H7 (cell line): ENCODE results near the gene SCUBE1. TPM values are rescaled to one million over a fixed set of nuclear protein-coding genes. Genes with fewer than 3 reads are reported as not detected.

Experiments
- DNase-seq: peaks from one replicate; pipeline ENCODE4 v3.0.0; 2012
- H3K27me3 ChIP-seq: 2 replicates; pipeline ENCODE4 v1.6.0; 2011; ENCODE audit warnings: mild to moderate bottlenecking, low read length; ENCODE audit not compliant: control insufficient read depth, insufficient read depth
- H3K36me3 ChIP-seq: replicated peaks from 2 replicates; pipeline ENCODE4 v1.5.1; 2011; ENCODE audit warnings: low read length; ENCODE audit not compliant: control insufficient read depth, insufficient read depth
- H3K4me3 ChIP-seq: 2 replicates; pipeline ENCODE4 v1.5.1; 2011; ENCODE audit warnings: low read depth, mild to moderate bottlenecking, control low read depth, low read length, moderate library complexity; ENCODE audit not compliant: insufficient read depth
- total RNA-seq: library from RNA; depleted of rRNA; stranded (reverse); fragments of >200 nt; shearing (Covaris generic); gene quantifications from 2 replicates; pipeline ENCODE4 v1.2.3, GENCODE V29; 2014

The SCUBE1 gene
- total RNA-seq, 1 experiment from 2014 or later, result 0.45 TPM

GRCh38 chr22:43177479-43177878 is 165.7 kb downstream of the SCUBE1 start:
- Histone ChIP-seq H3K4me3 (no peak overlapping the region), H3K36me3 (peaks cover 38% of the 10 kb centered on the region)

GRCh38 chr22:43176090-43176489 is 167.1 kb downstream of the SCUBE1 start:
- H3K36me3 ChIP-seq, result peaks cover 41% of the 10 kb centered on the region
- H3K4me3 ChIP-seq, result no peak overlapping the region
- DNase-seq, result no peak
- H3K27me3 ChIP-seq, result no peaks in the 10 kb centered on the region

More at GRCh38 chr22:43177479-43177878, 165.7 kb downstream of the SCUBE1 start:
- H3K27me3 ChIP-seq, result no peaks in the 10 kb centered on the region
- DNase-seq, result no peak

- Histone ChIP-seq H3K36me3 (peaks cover 40% of the 10 kb centered on the region), H3K27me3 (no peaks in the 10 kb centered on the region), H3K4me3 (no peak overlapping the region)
- no peak for DNase-seq
These were observed 168.1 kb downstream of the SCUBE1 start for GRCh38 chr22:43174941-43175531.

GRCh38 chr22:43173976-43174720 is 169.0 kb downstream of the SCUBE1 start:
- no peak overlapping the region for H3K4me3 ChIP-seq
- no peak for DNase-seq
- no peaks in the 10 kb centered on the region for H3K27me3 ChIP-seq
- peaks cover 40% of the 10 kb centered on the region for H3K36me3 ChIP-seq

GRCh38 chr22:43173566-43173965 is 169.6 kb downstream of the SCUBE1 start:
- Histone ChIP-seq H3K27me3 (no peaks in the 10 kb centered on the region), H3K36me3 (peaks cover 35% of the 10 kb centered on the region), H3K4me3 (no peak overlapping the region)
- DNase-seq, result no peak

- peaks cover 38% of the 10 kb centered on the region for H3K36me3 ChIP-seq
These were observed 171.0 kb downstream of the SCUBE1 start for GRCh38 chr22:43172191-43172590.

GRCh38 chr22:43171607-43172006 is 171.6 kb downstream of the SCUBE1 start:
- peaks cover 38% of the 10 kb centered on the region for H3K36me3 ChIP-seq
- no peaks in the 10 kb centered on the region for H3K27me3 ChIP-seq
- DNase-seq, result no peak
- H3K4me3 ChIP-seq, result no peak overlapping the region

More at GRCh38 chr22:43172191-43172590, 171.0 kb downstream of the SCUBE1 start:
- Histone ChIP-seq H3K4me3 (no peak overlapping the region), H3K27me3 (no peaks in the 10 kb centered on the region)
- no peak for DNase-seq

GRCh38 chr22:43171019-43171491 is 172.1 kb downstream of the SCUBE1 start:
- Histone ChIP-seq H3K27me3 (no peaks in the 10 kb centered on the region), H3K36me3 (peaks cover 38% of the 10 kb centered on the region), H3K4me3 (no peak overlapping the region)
- DNase-seq, result no peak

- no peaks in the 10 kb centered on the region for H3K27me3 ChIP-seq
- no peak for DNase-seq
- H3K36me3 ChIP-seq, result peaks cover 35% of the 10 kb centered on the region
- no peak overlapping the region for H3K4me3 ChIP-seq
These were observed 173.1 kb downstream of the SCUBE1 start for GRCh38 chr22:43170131-43170480.

- DNase-seq, result no peak
- no peaks in the 10 kb centered on the region for H3K27me3 ChIP-seq
- no peak overlapping the region for H3K4me3 ChIP-seq
- H3K36me3 ChIP-seq, result peaks cover 30% of the 10 kb centered on the region
These were observed 173.7 kb downstream of the SCUBE1 start for GRCh38 chr22:43169310-43170130.

GRCh38 chr22:43168471-43169309 is 174.5 kb downstream of the SCUBE1 start:
- H3K4me3 ChIP-seq, result no peak overlapping the region
- H3K36me3 ChIP-seq, result peaks cover 24% of the 10 kb centered on the region
- H3K27me3 ChIP-seq, result no peaks in the 10 kb centered on the region
- no peak for DNase-seq

- Histone ChIP-seq H3K36me3 (peaks cover 15% of the 10 kb centered on the region), H3K4me3 (no peak overlapping the region), H3K27me3 (no peaks in the 10 kb centered on the region)
- DNase-seq, result no peak
These were observed 176.1 kb downstream of the SCUBE1 start for GRCh38 chr22:43167001-43167589.

- peaks cover 10% of the 10 kb centered on the region for H3K36me3 ChIP-seq
These were observed 176.8 kb downstream of the SCUBE1 start for GRCh38 chr22:43166132-43166930.

More at GRCh38 chr22:43166132-43166930, 176.8 kb downstream of the SCUBE1 start:
- DNase-seq, result no peak
- Histone ChIP-seq H3K4me3 (no peak overlapping the region), H3K27me3 (no peaks in the 10 kb centered on the region)
